Measurements from ENCODE around the gene MYO3B. TPM values are rescaled to one million over a fixed set of nuclear protein-coding genes. Genes with fewer than 3 reads are reported as not detected.

The MYO3B gene
- total RNA-seq, 4 donors from 2014 or later = 0.48 TPM; not detected in 3

- H3K27ac ChIP-seq = no peak overlapping the region
- intact Hi-C loops (cut with DNase I; ENCODE audit: low total_unique reads) (no loop called here), in situ Hi-C loops (cut with MboI; ENCODE audit: low pct_ligation_motif_present in 1 of 4, low pct_unique_long_range_greater_than_20kb in 1 of 4, low sequenced_read_pairs in 3 of 4) (no loop called here)
- TF ChIP-seq POLR2AphosphoS5 (IDR thresholded peaks at IDR 0.05) (no peak), EP300 (IDR thresholded peaks at IDR 0.05; ENCODE audit: low read depth) (no peak), POLR2A (IDR thresholded peaks at IDR 0.05) (no peak), CTCF (IDR thresholded peaks at IDR 0.05) (no peak)
- no peaks in the 10 kb centered on the region for H3K27me3 ChIP-seq
- H3K9me3 ChIP-seq = no peaks in the 10 kb centered on the region
- DNase-seq = no peak
- no peaks in the 10 kb centered on the region for H3K36me3 ChIP-seq
- H3K4me3 ChIP-seq = no peak overlapping the region
- WGBS, 2 donors (ENCODE audit: low coverage in 1 of 2) = 94% methylated on average over 2 of the region's 2 CpGs; no CpG with 5 or more reads in 1 of the 2 donors
- H3K4me1 ChIP-seq = no peaks in the 10 kb centered on the region
Measured at GRCh38 chr2:170579511-170579910, 401.6 kb downstream of the MYO3B start.

GRCh38 chr2:170582313-170582712, 404.4 kb downstream of the MYO3B start:
- H3K4me3 ChIP-seq = no peak overlapping the region
- H3K27ac ChIP-seq = no peak overlapping the region
- no peaks in the 10 kb centered on the region for H3K27me3 ChIP-seq
- in situ Hi-C loops (cut with MboI; ENCODE audit: low pct_ligation_motif_present in 1 of 4, low pct_unique_long_range_greater_than_20kb in 1 of 4, low sequenced_read_pairs in 3 of 4) = no loop called here
- intact Hi-C loops (cut with DNase I; ENCODE audit: low total_unique reads) = no loop called here
- no peak for DNase-seq
- no peaks in the 10 kb centered on the region for H3K9me3 ChIP-seq
- TF ChIP-seq CTCF (IDR thresholded peaks at IDR 0.05) (no peak), POLR2A (IDR thresholded peaks at IDR 0.05) (no peak), EP300 (IDR thresholded peaks at IDR 0.05; ENCODE audit: low read depth) (no peak), POLR2AphosphoS5 (IDR thresholded peaks at IDR 0.05) (no peak)
- 80 to 86% methylated on average over 2 to 3 of the region's 3 CpGs for WGBS, 2 donors (ENCODE audit: low coverage in 1 of 2)
- H3K4me1 ChIP-seq = peaks cover 0 to 7% (median 0%) of the 10 kb centered on the region in 4 donors
- H3K36me3 ChIP-seq = no peaks in the 10 kb centered on the region

- H3K36me3 ChIP-seq = no peaks in the 10 kb centered on the region
- H3K4me3 ChIP-seq = no peak overlapping the region
- DNase-seq = no peak
- H3K4me1 ChIP-seq = peaks cover 0 to 7% (median 0%) of the 10 kb centered on the region in 4 donors
- intact Hi-C loops (cut with DNase I; ENCODE audit: low total_unique reads) = no loop called here
- 83 to 87% methylated on average over 4 to 8 of the region's 8 CpGs for WGBS, 2 donors (ENCODE audit: low coverage in 1 of 2)
- in situ Hi-C loops (cut with MboI; ENCODE audit: low pct_ligation_motif_present in 1 of 4, low pct_unique_long_range_greater_than_20kb in 1 of 4, low sequenced_read_pairs in 3 of 4) = no loop called here
- no peaks in the 10 kb centered on the region for H3K27me3 ChIP-seq
- H3K9me3 ChIP-seq = no peaks in the 10 kb centered on the region
- H3K27ac ChIP-seq = no peak overlapping the region
- TF ChIP-seq CTCF (IDR thresholded peaks at IDR 0.05) = no peak
- no peak for TF ChIP-seq EP300 (IDR thresholded peaks at IDR 0.05; ENCODE audit: low read depth)
- TF ChIP-seq POLR2AphosphoS5 (IDR thresholded peaks at IDR 0.05) = no peak
- TF ChIP-seq POLR2A (IDR thresholded peaks at IDR 0.05) = no peak
Measured at GRCh38 chr2:170582751-170583463, 405.0 kb downstream of the MYO3B start.

GRCh38 chr2:170585067-170585466, 407.1 kb downstream of the MYO3B start:
- Histone ChIP-seq H3K4me1 (peaks cover 0 to 7% (median 0%) of the 10 kb centered on the region in 4 donors), H3K27me3 (no peaks in the 10 kb centered on the region), H3K9me3 (no peaks in the 10 kb centered on the region), H3K27ac (no peak overlapping the region), H3K36me3 (no peaks in the 10 kb centered on the region), H3K4me3 (no peak overlapping the region)
- intact Hi-C loops (cut with DNase I; ENCODE audit: low total_unique reads) = no loop called here
- no peak for TF ChIP-seq CTCF (IDR thresholded peaks at IDR 0.05)
- TF ChIP-seq POLR2A (IDR thresholded peaks at IDR 0.05) = no peak
- no peak for TF ChIP-seq EP300 (IDR thresholded peaks at IDR 0.05; ENCODE audit: low read depth)
- no peak for TF ChIP-seq POLR2AphosphoS5 (IDR thresholded peaks at IDR 0.05)
- in situ Hi-C loops (cut with MboI; ENCODE audit: low pct_ligation_motif_present in 1 of 4, low pct_unique_long_range_greater_than_20kb in 1 of 4, low sequenced_read_pairs in 3 of 4) = no loop called here
- DNase-seq = no peak
